ENCODE results near the gene ZFHX3. TPM values are rescaled to one million over a fixed set of nuclear protein-coding genes. Genes with fewer than 3 reads are reported as not detected.

The ZFHX3 gene
- total RNA-seq, 2 donors from 2014 or later = 0.79 to 2.2 TPM

DNA sequence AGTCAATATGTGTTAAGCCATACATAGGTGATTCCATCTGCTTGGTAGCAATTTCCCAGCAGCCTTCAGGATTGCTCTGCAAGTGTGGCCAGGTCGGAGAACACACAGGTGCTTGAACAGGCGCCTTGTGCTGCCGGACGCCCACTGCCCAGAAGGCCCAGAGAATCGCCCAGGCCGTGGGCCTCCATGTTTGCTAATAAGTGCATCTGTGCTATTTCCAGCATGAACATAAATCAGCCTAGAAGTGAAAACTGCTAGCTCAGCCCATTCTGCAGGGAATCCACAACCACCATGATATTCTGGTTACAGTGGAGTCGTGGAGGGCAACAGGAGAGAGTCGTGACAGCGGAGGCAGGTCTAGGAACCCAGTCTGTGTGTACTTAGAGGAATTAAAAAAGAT lies 78.1 kb downstream of the ZFHX3 start:
- Mint-ChIP-seq H3K27ac (no peak overlapping the region), H3K9me3 (no peaks in the 10 kb centered on the region), H3K4me1 (peaks cover 4% of the 10 kb centered on the region)

GRCh38 chr16:72969146-72969545 lies 78.8 kb downstream of the ZFHX3 start:
- DNase-seq = no peak
- 94 to 95% methylated on average over 6 to 7 of the region's 7 CpGs for WGBS, 2 experiments (ENCODE audit: insufficient coverage in 1 of 2, insufficient read length in 1 of 2)
- H3K9me3 ChIP-seq (ENCODE audit: control insufficient read depth, low read length) = no peaks in the 10 kb centered on the region
- Mint-ChIP-seq H3K36me3 (ENCODE audit: low read depth) (no peaks in the 10 kb centered on the region), H3K27ac (no peak overlapping the region), H3K4me1 (peaks cover 4% of the 10 kb centered on the region), H3K4me3 (no peak overlapping the region), H3K27me3 (ENCODE audit: insufficient read depth) (peaks cover 1% of the 10 kb centered on the region), H3K9me3 (no peaks in the 10 kb centered on the region)
- TF ChIP-seq CTCF (conservative IDR thresholded peaks at IDR 0.05) = no peak
- no peak overlapping the region for H3K27ac ChIP-seq (ENCODE audit: low read depth, low read length)
- H3K4me3 ChIP-seq (ENCODE audit: low read length) = no peak overlapping the region
- no peaks in the 10 kb centered on the region for H3K36me3 ChIP-seq (ENCODE audit: control insufficient read depth, insufficient read depth, low read length)
- H3K9ac ChIP-seq (ENCODE audit: extremely low read depth, low read length, poor library complexity, severe bottlenecking) = no peak overlapping the region
- no peaks in the 10 kb centered on the region for H3K27me3 ChIP-seq (ENCODE audit: control insufficient read depth, insufficient read depth, low read length, poor library complexity, severe bottlenecking)
- no peaks in the 10 kb centered on the region for H3K4me1 ChIP-seq (ENCODE audit: control insufficient read depth, insufficient read depth, low read length)

More for the DNA sequence above, 78.1 kb downstream of the ZFHX3 start:
- H3K27ac ChIP-seq (ENCODE audit: low read depth, low read length) = no peak overlapping the region
- no peaks in the 10 kb centered on the region for H3K4me1 ChIP-seq (ENCODE audit: control insufficient read depth, insufficient read depth, low read length)
- no peak overlapping the region for H3K9ac ChIP-seq (ENCODE audit: extremely low read depth, low read length, poor library complexity, severe bottlenecking)
- no peak overlapping the region for H3K4me3 Mint-ChIP-seq
- no peak for DNase-seq
- H3K9me3 ChIP-seq (ENCODE audit: control insufficient read depth, low read length) = no peaks in the 10 kb centered on the region
- no peak for TF ChIP-seq CTCF (conservative IDR thresholded peaks at IDR 0.05)
- H3K27me3 ChIP-seq (ENCODE audit: control insufficient read depth, insufficient read depth, low read length, poor library complexity, severe bottlenecking) = no peaks in the 10 kb centered on the region
- no peaks in the 10 kb centered on the region for H3K36me3 Mint-ChIP-seq (ENCODE audit: low read depth)
- no peaks in the 10 kb centered on the region for H3K36me3 ChIP-seq (ENCODE audit: control insufficient read depth, insufficient read depth, low read length)
- peaks cover 2% of the 10 kb centered on the region for H3K27me3 Mint-ChIP-seq (ENCODE audit: insufficient read depth)
- H3K4me3 ChIP-seq (ENCODE audit: low read length) = no peak overlapping the region
- 94 to 95% methylated on average over 6 to 9 of the region's 9 CpGs for WGBS, 2 experiments (ENCODE audit: insufficient coverage in 1 of 2, insufficient read length in 1 of 2)

- H3K4me1 Mint-ChIP-seq = peaks cover 4% of the 10 kb centered on the region
- no peaks in the 10 kb centered on the region for H3K9me3 Mint-ChIP-seq
- no peak for TF ChIP-seq CTCF (conservative IDR thresholded peaks at IDR 0.05)
- 94 to 96% methylated on average over 5 of the region's 5 CpGs for WGBS, 2 experiments (ENCODE audit: insufficient coverage in 1 of 2, insufficient read length in 1 of 2)
- Histone ChIP-seq H3K9me3 (ENCODE audit: control insufficient read depth, low read length) (no peaks in the 10 kb centered on the region), H3K27me3 (ENCODE audit: control insufficient read depth, insufficient read depth, low read length, poor library complexity, severe bottlenecking) (no peaks in the 10 kb centered on the region), H3K4me1 (ENCODE audit: control insufficient read depth, insufficient read depth, low read length) (no peaks in the 10 kb centered on the region), H3K27ac (ENCODE audit: low read depth, low read length) (no peak overlapping the region), H3K4me3 (ENCODE audit: low read length) (no peak overlapping the region), H3K9ac (ENCODE audit: extremely low read depth, low read length, poor library complexity, severe bottlenecking) (no peak overlapping the region), H3K36me3 (ENCODE audit: control insufficient read depth, insufficient read depth, low read length) (no peaks in the 10 kb centered on the region)
- H3K4me3 Mint-ChIP-seq = no peak overlapping the region
- no peaks in the 10 kb centered on the region for H3K36me3 Mint-ChIP-seq (ENCODE audit: low read depth)
- no peak for DNase-seq
- peaks cover 4% of the 10 kb centered on the region for H3K27me3 Mint-ChIP-seq (ENCODE audit: insufficient read depth)
- no peak overlapping the region for H3K27ac Mint-ChIP-seq
Measured at GRCh38 chr16:72967941-72968340, 80.0 kb downstream of the ZFHX3 start.
